Vagina (tissue), 2 donors: Measurements from ENCODE around the gene HHLA2. TPM values are rescaled to one million over a fixed set of nuclear protein-coding genes. Genes with fewer than 3 reads are reported as not detected.

Source experiments
- DNase-seq, 2 donors: peaks; one replicate each; pipeline ENCODE4 v3.0.0-alpha.2; 2017; ENCODE audit errors: extremely low spot score in 2 of 2
- H3K27ac ChIP-seq: fragments of 200-600 bp; sonication (generic); one replicate; pipeline ENCODE4 v1.5.1; 2019
- H3K27me3 ChIP-seq: fragments of 200-600 bp; sonication (generic); one replicate; pipeline ENCODE4 v1.5.1; 2019
- H3K36me3 ChIP-seq, 2 donors: fragments of 200-600 bp; sonication (generic); one replicate each; pipeline ENCODE4 v1.5.1; 2017 to 2019
- H3K4me1 ChIP-seq: fragments of 200-600 bp; sonication (generic); one replicate; pipeline ENCODE4 v1.5.1; 2019
- H3K4me3 ChIP-seq, 2 donors: fragments of 200-600 bp; sonication (generic); 1 replicate in 1 of 2; 2 replicates in 1 of 2; pipeline ENCODE4 v1.5.1; 2016 to 2019
- H3K9me3 ChIP-seq: fragments of 200-600 bp; sonication (generic); one replicate; pipeline ENCODE4 v1.5.1; 2019
- CTCF ChIP-seq, 3 experiments: fragments of 450-650 bp in 2 of 3; fragments of 200-600 bp in 1 of 3; sonication (generic) in 1 of 3; IDR thresholded peaks; one replicate each; pipeline ENCODE4 v1.5.1; 2017 to 2019; ENCODE audit warnings: antibody characterized with exemption in 3 of 3, mild to moderate bottlenecking in 2 of 3, moderate library complexity in 2 of 3
- POLR2A ChIP-seq, 2 donors: fragments of 450-650 bp; IDR thresholded peaks; one replicate each; pipeline ENCODE4 v1.6.1; 2017; ENCODE audit warnings: antibody characterized with exemption in 2 of 2, mild to moderate bottlenecking in 2 of 2, moderate library complexity in 2 of 2
- POLR2AphosphoS5 ChIP-seq, 2 donors: sonication (generic); formaldehyde crosslinking; IDR thresholded peaks; one replicate each; pipeline ENCODE4 v1.9.0; 2017; ENCODE audit warnings: antibody characterized with exemption in 2 of 2, mild to moderate bottlenecking in 2 of 2, low read depth in 1 of 2; ENCODE audit not compliant: insufficient read depth in 1 of 2
- intact Hi-C: fragments of 100-400 bp; cut with DNase I; formaldehyde crosslinking; loops from one replicate; pipeline ENCODE4 v1.15.1; 2023
- total RNA-seq: library from RNA; depleted of rRNA; stranded (reverse); fragments of >200 nt; gene quantifications from one replicate; pipeline ENCODE4 v1.2.3, GENCODE V29; 2016

The HHLA2 gene
- total RNA-seq, 1 donor from 2014 or later, result not detected

GRCh38 chr3:108293858-108294257, 2.5 kb upstream of the HHLA2 start:
- no peak overlapping the region for H3K4me3 ChIP-seq
- H3K9me3 ChIP-seq, result no peaks in the 10 kb centered on the region
- TF ChIP-seq CTCF (IDR thresholded peaks at IDR 0.05), result no peak
- no peak for TF ChIP-seq POLR2A (IDR thresholded peaks at IDR 0.05)
- no peak for TF ChIP-seq POLR2AphosphoS5 (IDR thresholded peaks at IDR 0.05; ENCODE audit: insufficient read depth in 1 of 2, low read depth in 1 of 2)
- no peaks in the 10 kb centered on the region for H3K36me3 ChIP-seq
- no peak overlapping the region for H3K27ac ChIP-seq
- intact Hi-C loops, result no loop called here
- no peak for DNase-seq
- H3K4me1 ChIP-seq, result peaks cover 4% of the 10 kb centered on the region
- H3K27me3 ChIP-seq, result no peaks in the 10 kb centered on the region

- Histone ChIP-seq H3K27ac (no peak overlapping the region), H3K4me3 (no peak overlapping the region), H3K4me1 (peaks cover 4% of the 10 kb centered on the region), H3K9me3 (no peaks in the 10 kb centered on the region), H3K27me3 (no peaks in the 10 kb centered on the region), H3K36me3 (no peaks in the 10 kb centered on the region)
- TF ChIP-seq POLR2AphosphoS5 (IDR thresholded peaks at IDR 0.05; ENCODE audit: insufficient read depth in 1 of 2, low read depth in 1 of 2) (no peak), POLR2A (IDR thresholded peaks at IDR 0.05) (no peak), CTCF (IDR thresholded peaks at IDR 0.05) (no peak)
- intact Hi-C loops, result no loop called here
- DNase-seq, result no peak
Observed at GRCh38 chr3:108295421-108296175, 750 bp upstream of the HHLA2 start.

- Histone ChIP-seq H3K36me3 (no peaks in the 10 kb centered on the region), H3K27me3 (no peaks in the 10 kb centered on the region), H3K9me3 (no peaks in the 10 kb centered on the region), H3K27ac (no peak overlapping the region), H3K4me1 (peaks cover 4% of the 10 kb centered on the region), H3K4me3 (no peak overlapping the region)
- intact Hi-C loops, result no loop called here
- TF ChIP-seq POLR2AphosphoS5 (IDR thresholded peaks at IDR 0.05; ENCODE audit: insufficient read depth in 1 of 2, low read depth in 1 of 2) (no peak), CTCF (IDR thresholded peaks at IDR 0.05) (no peak), POLR2A (IDR thresholded peaks at IDR 0.05) (no peak)
- DNase-seq, result no peak
Observed at GRCh38 chr3:108297647-108298046, 1.3 kb downstream of the HHLA2 start.

- H3K4me3 ChIP-seq, result no peak overlapping the region
- no peak overlapping the region for H3K27ac ChIP-seq
- DNase-seq, result no peak
- H3K27me3 ChIP-seq, result no peaks in the 10 kb centered on the region
- no peaks in the 10 kb centered on the region for H3K36me3 ChIP-seq
- TF ChIP-seq CTCF (IDR thresholded peaks at IDR 0.05) (no peak), POLR2A (IDR thresholded peaks at IDR 0.05) (no peak), POLR2AphosphoS5 (IDR thresholded peaks at IDR 0.05; ENCODE audit: insufficient read depth in 1 of 2, low read depth in 1 of 2) (no peak)
- intact Hi-C loops, result no loop called here
- no peaks in the 10 kb centered on the region for H3K9me3 ChIP-seq
- H3K4me1 ChIP-seq, result peaks cover 4% of the 10 kb centered on the region
Observed at GRCh38 chr3:108298056-108298455, 1.7 kb downstream of the HHLA2 start.

GRCh38 chr3:108300103-108300849, 3.9 kb downstream of the HHLA2 start:
- TF ChIP-seq POLR2A (IDR thresholded peaks at IDR 0.05) (no peak), CTCF (IDR thresholded peaks at IDR 0.05) (no peak), POLR2AphosphoS5 (IDR thresholded peaks at IDR 0.05; ENCODE audit: insufficient read depth in 1 of 2, low read depth in 1 of 2) (no peak)
- H3K36me3 ChIP-seq, result no peaks in the 10 kb centered on the region
- H3K4me3 ChIP-seq, result no peak overlapping the region
- DNase-seq, result no peak
- peaks cover 4% of the 10 kb centered on the region for H3K4me1 ChIP-seq
- intact Hi-C loops, result no loop called here
- no peaks in the 10 kb centered on the region for H3K9me3 ChIP-seq
- no peak overlapping the region for H3K27ac ChIP-seq
- H3K27me3 ChIP-seq, result no peaks in the 10 kb centered on the region
